ENCODE data around the gene KCND3.

The KCND3 gene

DNA sequence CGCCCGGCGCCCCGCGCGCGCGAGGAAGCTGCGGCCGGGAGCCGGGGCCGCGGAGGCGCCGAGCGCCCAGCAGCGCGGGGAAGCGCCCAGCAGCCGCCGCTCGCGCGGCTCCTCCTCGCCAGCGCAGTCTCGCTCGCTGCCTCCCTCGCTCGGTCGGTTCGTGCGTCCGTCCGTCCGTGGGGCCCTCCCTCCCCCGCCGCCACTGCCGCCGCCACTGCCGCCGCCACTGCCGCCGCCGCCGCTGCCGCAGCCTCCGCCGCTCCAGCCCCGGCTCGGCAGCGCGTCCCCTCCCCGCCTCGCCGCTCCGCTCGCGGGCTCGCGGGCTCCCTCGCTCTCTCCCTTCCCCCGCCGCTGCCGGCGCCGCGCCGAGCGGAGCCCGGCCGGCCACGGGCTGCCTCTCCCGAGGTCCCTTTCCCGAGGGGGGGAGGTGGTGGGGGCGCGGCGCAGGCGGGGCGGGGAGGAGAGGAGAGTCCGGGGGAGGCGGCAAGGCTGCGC, at the start of gene KCND3:
TSS of gene KCND3 (minus strand) at position 138 of the 495 bp plus-strand sequence.
- DNase-seq: no peak

- DNase-seq: no peak
These were observed 44.8 kb upstream of the KCND3 start for GRCh38 chr1:112034277-112034676.

- DNase-seq: no peak
These were observed 44.1 kb upstream of the KCND3 start for GRCh38 chr1:112033439-112034120.

GRCh38 chr1:112030157-112030556, 40.7 kb upstream of the KCND3 start:
- DNase-seq: no peak

GRCh38 chr1:112027696-112028095, 38.2 kb upstream of the KCND3 start:
- DNase-seq: no peak

DNA sequence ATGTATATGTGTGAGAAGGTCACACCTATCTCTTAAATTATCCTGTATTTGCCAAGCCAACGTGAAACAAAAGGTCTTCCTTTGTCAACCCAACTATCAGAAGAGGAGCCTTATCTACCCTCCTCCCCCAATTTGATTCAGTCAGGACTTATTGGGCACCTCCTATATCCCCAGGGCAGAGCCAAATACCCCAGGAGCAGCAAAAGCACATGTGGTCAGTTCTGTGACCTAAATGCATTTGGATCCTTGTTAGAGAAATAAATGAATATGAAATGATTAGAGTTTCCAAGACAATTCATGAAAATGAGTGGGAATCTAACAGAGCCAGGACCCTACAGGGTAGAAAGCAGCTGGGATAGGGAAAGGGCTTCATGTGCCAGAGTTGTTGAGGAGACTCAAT, 37.0 kb upstream of the KCND3 start:
- DNase-seq: no peak

DNA sequence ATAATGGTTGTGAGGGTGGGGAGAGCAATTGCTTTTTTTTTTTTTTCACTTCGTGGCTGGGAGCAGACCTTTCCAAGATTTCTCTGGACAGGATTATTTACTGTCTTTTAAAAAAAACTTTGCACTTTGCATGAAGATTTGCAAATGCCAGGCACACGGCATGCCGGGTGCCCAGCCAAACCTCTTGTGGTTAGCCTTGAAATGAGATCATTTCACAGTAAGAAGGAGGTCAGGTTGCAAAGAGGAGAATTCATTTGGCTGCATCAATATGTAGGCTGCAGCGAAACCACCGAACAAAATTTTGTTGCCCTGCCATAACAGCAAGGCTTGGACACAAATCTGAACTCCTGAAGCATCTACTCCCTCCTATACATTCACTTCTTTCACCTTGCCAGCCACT, 36.5 kb upstream of the KCND3 start:
- DNase-seq: no peak

DNA sequence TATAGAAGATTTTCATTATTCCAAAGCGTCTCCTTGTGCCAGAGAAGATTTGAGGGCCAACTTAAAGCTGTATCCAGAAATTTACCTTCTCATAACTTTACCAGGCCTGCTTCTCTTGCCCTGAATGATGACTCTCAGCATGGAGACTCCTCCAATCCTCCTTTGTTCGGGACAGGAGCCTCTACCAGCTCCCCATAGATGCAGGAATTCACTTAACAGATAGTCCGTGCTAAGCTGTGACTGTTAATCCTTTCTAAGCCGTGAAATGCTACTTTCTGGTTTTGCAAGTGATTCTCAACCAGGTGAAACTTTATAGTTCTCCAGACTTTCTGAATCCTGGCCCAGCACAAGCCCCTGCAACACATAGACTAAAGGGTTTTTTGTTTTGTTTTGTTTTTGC, 31.8 kb upstream of the KCND3 start:
- DNase-seq: no peak

DNA sequence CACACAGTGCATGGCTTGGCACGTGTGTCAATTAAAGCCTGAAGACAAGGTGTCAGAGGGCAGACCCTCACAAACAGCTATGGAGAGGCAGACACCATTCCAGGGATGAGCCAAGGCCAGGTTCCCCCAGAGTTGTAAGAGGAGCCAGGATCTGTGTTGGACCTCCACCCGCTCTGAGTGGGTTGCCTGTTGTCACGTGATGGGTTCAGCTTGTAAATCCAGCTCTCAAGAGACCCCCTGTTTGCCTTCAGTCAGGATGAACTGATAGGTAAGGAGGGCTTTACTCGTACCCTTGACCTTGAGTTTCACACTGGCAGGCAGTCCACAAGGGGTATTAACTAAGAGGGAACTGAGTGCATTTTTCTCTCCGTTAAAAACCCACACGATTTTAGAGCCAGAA, 27.7 kb upstream of the KCND3 start:
- no peak for DNase-seq

DNA sequence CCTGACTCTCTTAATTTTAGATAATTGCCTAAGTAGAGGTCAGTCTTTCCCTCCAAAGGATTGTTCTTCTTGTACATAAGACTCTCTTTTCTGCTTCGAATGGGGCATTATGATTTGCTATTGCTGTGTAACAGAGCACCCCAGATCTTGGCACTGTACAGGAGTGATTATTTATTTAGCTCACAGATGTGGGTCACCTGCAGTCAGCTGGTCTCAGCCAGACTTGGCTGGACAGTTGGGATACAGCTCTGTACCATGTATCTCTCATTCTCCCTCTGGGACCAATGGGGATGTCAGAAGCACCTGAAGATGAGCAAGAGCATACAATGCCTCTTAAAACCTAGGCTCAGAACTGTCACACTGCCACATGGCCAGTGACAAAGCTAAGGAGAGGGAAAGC, 23.4 kb upstream of the KCND3 start:
- DNase-seq: no peak

GRCh38 chr1:112011202-112011601, 21.7 kb upstream of the KCND3 start:
- no peak for DNase-seq

DNA sequence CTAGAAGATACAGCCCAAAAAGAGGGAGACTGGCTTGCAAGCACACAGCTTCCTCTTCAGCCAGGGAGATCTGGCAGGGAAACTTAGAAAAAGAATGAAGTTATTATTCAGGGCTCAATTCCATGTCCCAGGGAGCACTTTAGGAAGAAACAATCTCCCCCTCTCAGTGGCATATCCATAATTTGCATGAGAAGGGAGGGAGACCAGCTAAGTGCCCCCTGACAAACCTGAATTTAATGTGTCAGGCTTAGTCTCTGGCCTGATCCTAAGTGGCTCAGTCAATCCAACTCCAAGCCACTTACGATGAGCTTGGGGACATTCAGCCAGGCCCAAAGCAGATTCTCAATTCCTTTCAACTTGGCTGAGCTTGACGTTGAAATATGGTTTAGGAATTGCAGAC, 17.7 kb upstream of the KCND3 start:
- no peak for DNase-seq

- no peak for DNase-seq
These were observed 17.1 kb upstream of the KCND3 start for GRCh38 chr1:112006416-112007025.

GRCh38 chr1:112004076-112004475, 14.6 kb upstream of the KCND3 start:
- no peak for DNase-seq

GRCh38 chr1:112002514-112002913, 13.0 kb upstream of the KCND3 start:
- DNase-seq: no peak

- no peak for DNase-seq
These were observed 12.0 kb upstream of the KCND3 start for GRCh38 chr1:112001436-112001835.

GRCh38 chr1:112000048-112000447, 10.6 kb upstream of the KCND3 start:
- no peak for DNase-seq

DNA sequence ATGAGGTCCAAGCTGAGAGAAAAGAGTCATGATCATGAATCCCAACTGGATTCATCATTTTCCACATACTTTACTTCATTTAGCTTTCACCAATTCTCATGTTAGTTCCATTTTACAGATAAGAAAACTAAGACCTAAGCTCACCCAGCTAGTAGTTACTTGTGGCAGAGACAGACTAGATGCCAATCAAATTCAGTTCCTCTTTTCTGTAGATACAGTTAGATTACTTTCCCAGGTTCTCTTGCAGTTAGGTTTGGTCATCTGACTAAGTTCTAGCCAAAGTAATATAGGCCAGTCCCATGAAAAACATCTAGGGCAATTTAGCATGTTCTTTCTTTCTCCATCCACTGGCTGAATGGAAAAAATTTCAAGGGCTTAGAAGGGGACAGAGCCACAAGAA, 8.9 kb upstream of the KCND3 start:
- DNase-seq: no peak

- no peak for DNase-seq
These were observed 3.0 kb upstream of the KCND3 start for GRCh38 chr1:111992476-111992875.

DNA sequence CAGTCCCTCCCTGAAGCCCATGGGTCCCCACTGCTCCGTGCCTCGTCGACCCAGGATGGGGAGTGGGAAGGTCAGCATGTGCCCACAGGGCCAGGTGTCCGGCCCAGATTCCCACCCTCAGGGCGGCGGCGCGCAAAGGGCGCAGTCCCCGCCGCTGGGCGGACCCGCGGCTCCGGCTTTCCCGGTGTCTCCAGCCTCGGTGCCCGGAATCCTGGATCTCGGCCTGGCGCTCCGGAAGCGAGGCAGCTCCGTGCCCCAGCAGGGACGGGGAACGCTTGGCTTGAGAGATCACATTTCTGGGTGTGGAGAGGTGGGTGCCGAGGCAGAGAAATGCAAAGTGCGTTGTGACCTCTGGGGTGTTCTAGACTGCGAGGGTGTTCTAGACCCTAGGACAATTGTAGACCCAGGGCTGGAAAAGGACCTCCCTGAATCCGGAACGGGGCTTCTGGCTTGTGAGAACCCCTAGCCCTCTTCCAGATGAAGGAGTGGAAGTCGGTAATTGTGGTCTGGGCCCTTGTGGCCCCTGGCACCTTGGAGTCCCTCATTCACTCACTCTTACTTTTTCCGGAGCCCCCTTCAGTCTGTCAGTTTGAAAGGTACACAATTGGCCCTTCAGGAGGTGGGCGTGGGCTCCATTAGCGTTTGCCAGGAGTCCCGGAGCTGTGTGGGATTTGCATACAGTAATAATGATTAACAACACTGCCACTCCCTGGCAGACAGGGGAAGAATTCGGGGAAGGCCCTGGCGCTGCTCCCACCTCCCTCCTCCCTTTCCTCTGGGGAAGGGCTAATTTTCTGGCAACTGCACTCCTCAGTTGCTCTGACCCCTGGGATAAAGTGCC, 1.6 kb upstream of the KCND3 start:
- no peak for DNase-seq

DNA sequence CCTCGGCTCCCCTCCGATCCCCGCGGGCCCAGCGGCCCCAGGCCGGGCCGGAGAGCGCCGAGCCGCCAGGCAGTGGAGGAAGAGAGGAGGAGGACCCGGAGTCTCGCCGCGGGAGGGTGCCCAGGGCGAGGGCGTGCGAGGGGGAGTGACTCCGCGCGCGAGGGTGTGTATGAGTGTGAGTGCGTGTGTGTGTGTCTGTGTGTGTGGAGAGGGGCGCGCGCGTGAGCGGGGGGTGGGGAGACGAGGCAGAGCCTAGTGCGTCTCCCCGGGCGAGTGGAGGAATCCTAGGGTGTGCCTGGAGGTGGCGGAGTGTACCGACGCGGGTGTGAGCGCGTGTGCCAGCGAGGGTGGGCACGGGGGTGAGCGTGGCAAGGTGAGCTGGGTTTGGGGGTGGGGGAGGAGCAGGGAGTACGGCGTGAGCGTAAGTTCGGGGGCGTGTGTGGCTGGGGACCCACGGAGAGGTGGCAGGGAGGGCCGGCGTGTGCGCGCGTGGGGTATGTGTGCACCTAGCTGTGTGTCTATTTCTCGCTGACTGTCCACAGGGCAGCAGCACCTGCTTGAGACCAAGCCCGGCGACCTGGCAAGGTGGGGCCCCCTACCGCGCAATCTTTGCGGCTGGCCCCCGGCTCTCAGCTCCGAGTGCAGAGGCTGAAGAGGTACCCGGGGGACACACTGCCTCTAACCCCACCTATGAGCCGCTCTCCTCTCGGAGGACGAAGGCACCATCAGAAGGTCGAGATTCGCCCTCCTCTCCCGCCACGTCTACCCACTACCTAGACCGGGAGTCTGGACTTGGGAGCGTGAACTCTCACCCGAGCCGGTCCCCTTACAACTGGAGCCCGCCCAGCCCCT, 784 bp upstream of the KCND3 start:
- DNase-seq: no peak

GRCh38 chr1:111988743-111989453, 570 bp downstream of the KCND3 start:
- DNase-seq: no peak

All from cortex of kidney (tissue), 1 donor.